Adrenal gland (tissue), 5 donors: ENCODE results near the gene TNS4.

Source experiments
- CTCF ChIP-seq, 6 experiments: fragments of 450-650 bp in 4 of 6; fragments of 200-600 bp in 2 of 6; sonication (generic) in 1 of 6; IDR thresholded peaks; 1 replicate in 5 of 6; 2 replicates in 1 of 6; pipeline versions ENCODE4 v1.5.1 to v1.8.0; 2016 to 2021; ENCODE audit warnings: antibody characterized with exemption in 6 of 6, mild to moderate bottlenecking in 2 of 6, moderate library complexity in 1 of 6
- POLR2A ChIP-seq, 2 donors: fragments of 450-650 bp; IDR thresholded peaks; one replicate each; pipeline ENCODE4 v1.6.1; 2017; ENCODE audit warnings: antibody characterized with exemption in 2 of 2, mild to moderate bottlenecking in 2 of 2, moderate library complexity in 1 of 2
- donor health status: DM: no; HTN: no; CAD: no.

GRCh38 chr17:40536295-40537171, 35.1 kb upstream of the TNS4 start:
- TF ChIP-seq CTCF (IDR thresholded peaks at IDR 0.05) (no peak), POLR2A (IDR thresholded peaks at IDR 0.05) (no peak)
